H9 (cell line): Measurements from ENCODE around the gene RAI14. TPM values are rescaled to one million over a fixed set of nuclear protein-coding genes. Genes with fewer than 3 reads are reported as not detected.

Source experiments
- DNase-seq: peaks from one replicate; pipeline ENCODE4 v3.0.0-alpha.2; 2017
- H2AFZ ChIP-seq: one replicate; pipeline ENCODE4 v1.6.1; 2013; ENCODE audit warnings: mild to moderate bottlenecking, low read length, control low read depth, moderate library complexity
- H2AK5ac ChIP-seq: 2 replicates; pipeline ENCODE4 v1.6.1; 2013; ENCODE audit warnings: low read length, control low read depth, mixed read lengths; ENCODE audit not compliant: insufficient read length
- H2BK120ac ChIP-seq: one replicate; pipeline ENCODE4 v1.6.1; 2013; ENCODE audit warnings: low read depth, mild to moderate bottlenecking, low read length, control low read depth, inconsistent platforms; ENCODE audit not compliant: poor library complexity, severe bottlenecking
- H2BK12ac ChIP-seq: 2 replicates; pipeline ENCODE4 v1.6.1; 2013; ENCODE audit warnings: low read length, control low read depth, mixed read lengths, low read depth; ENCODE audit not compliant: insufficient read length
- H2BK15ac ChIP-seq: 2 replicates; pipeline ENCODE4 v1.6.1; 2013; ENCODE audit warnings: low read depth, low read length, control low read depth
- H2BK20ac ChIP-seq: one replicate; pipeline ENCODE4 v1.6.1; 2013; ENCODE audit warnings: low read depth, mild to moderate bottlenecking, low read length, control low read depth, inconsistent platforms; ENCODE audit not compliant: poor library complexity, severe bottlenecking
- H2BK5ac ChIP-seq: 2 replicates; pipeline ENCODE4 v1.6.1; 2013; ENCODE audit warnings: low read length, control low read depth, mixed read lengths; ENCODE audit not compliant: insufficient read length
- H3K14ac ChIP-seq: 2 replicates; pipeline ENCODE4 v1.6.1; 2013; ENCODE audit warnings: low read length, control low read depth; ENCODE audit not compliant: insufficient read depth
- H3K18ac ChIP-seq: 2 replicates; pipeline ENCODE4 v1.6.1; 2013; ENCODE audit warnings: low read depth, mild to moderate bottlenecking, mixed read lengths, low read length, control low read depth; ENCODE audit not compliant: insufficient read length
- H3K23ac ChIP-seq: 2 replicates; pipeline ENCODE4 v1.6.1; 2013; ENCODE audit warnings: low read length, control low read depth, mixed read lengths, low read depth; ENCODE audit not compliant: insufficient read length
- H3K23me2 ChIP-seq: 2 replicates; pipeline ENCODE4 v1.6.1; 2013; ENCODE audit warnings: low read depth, mild to moderate bottlenecking, mixed read lengths, low read length, control low read depth; ENCODE audit not compliant: insufficient read length, poor library complexity, severe bottlenecking
- H3K27ac ChIP-seq: 2 replicates; pipeline ENCODE4 v1.5.1; 2013; ENCODE audit warnings: low read length, control low read depth, mixed read lengths, low read depth; ENCODE audit not compliant: insufficient read length
- H3K27me3 ChIP-seq: 2 replicates; pipeline ENCODE4 v1.6.1; 2013; ENCODE audit warnings: low read length, control low read depth, inconsistent platforms; ENCODE audit not compliant: insufficient read depth
- H3K4ac ChIP-seq: 2 replicates; pipeline ENCODE4 v1.6.1; 2013; ENCODE audit warnings: low read depth, mild to moderate bottlenecking, control low read depth, inconsistent platforms, low read length, moderate library complexity
- H3K4me1 ChIP-seq: 2 replicates; pipeline ENCODE4 v1.6.1; 2013; ENCODE audit warnings: low read length, control low read depth, inconsistent platforms; ENCODE audit not compliant: insufficient read depth
- H3K4me2 ChIP-seq: 2 replicates; pipeline ENCODE4 v1.6.1; 2013; ENCODE audit warnings: low read length, control low read depth, mixed read lengths; ENCODE audit not compliant: insufficient read length, insufficient read depth
- H3K56ac ChIP-seq: 2 replicates; pipeline ENCODE4 v1.6.1; 2013; ENCODE audit warnings: low read depth, mild to moderate bottlenecking, mixed read lengths, low read length, control low read depth; ENCODE audit not compliant: insufficient read length
- H3K79me1 ChIP-seq: 2 replicates; pipeline ENCODE4 v1.6.1; 2013; ENCODE audit warnings: low read depth, mild to moderate bottlenecking, moderate library complexity, low read length, control low read depth, inconsistent platforms; ENCODE audit not compliant: insufficient read depth, poor library complexity, severe bottlenecking
- H3K79me2 ChIP-seq: 2 replicates; pipeline ENCODE4 v1.6.1; 2013; ENCODE audit warnings: low read length, control low read depth, inconsistent platforms; ENCODE audit not compliant: insufficient read depth
- H3K9ac ChIP-seq: 2 replicates; pipeline ENCODE4 v1.6.1; 2013; ENCODE audit warnings: low read length, control low read depth, mixed read lengths; ENCODE audit not compliant: insufficient read length; ENCODE audit errors: extremely low read depth
- H3K9me3 ChIP-seq: one replicate; pipeline ENCODE4 v1.6.1; 2013; ENCODE audit warnings: low read depth, low read length, inconsistent platforms; ENCODE audit not compliant: control insufficient read depth
- H3T11ph ChIP-seq: one replicate; pipeline ENCODE4 v1.6.1; 2013; ENCODE audit warnings: mild to moderate bottlenecking, low read length, control low read depth, inconsistent platforms
- H4K20me1 ChIP-seq: one replicate; pipeline ENCODE4 v1.6.1; 2013; ENCODE audit not compliant: control insufficient read depth, insufficient read length, insufficient read depth
- H4K5ac ChIP-seq: 2 replicates; pipeline ENCODE4 v1.6.1; 2013; ENCODE audit warnings: low read depth, mild to moderate bottlenecking, mixed read lengths, low read length, control low read depth; ENCODE audit not compliant: insufficient read length
- H4K8ac ChIP-seq: replicated peaks from 2 replicates; pipeline ENCODE4 v1.6.1; 2013; ENCODE audit warnings: low read length, control low read depth, mixed read lengths, low read depth; ENCODE audit not compliant: insufficient read length
- H4K91ac ChIP-seq: 2 replicates; pipeline ENCODE4 v1.6.1; 2013; ENCODE audit warnings: low read depth, mild to moderate bottlenecking, moderate library complexity, mixed read lengths, low read length, control low read depth; ENCODE audit not compliant: insufficient read length
- H3K27ac Mint-ChIP-seq, 3 experiments: 2 replicates in 2 of 3; 3 replicates in 1 of 3; pipeline ENCODE4 v1.8.0; 2020 to 2021; ENCODE audit warnings: mixed read lengths in 3 of 3, mild to moderate bottlenecking in 1 of 3, moderate library complexity in 1 of 3
- H3K27me3 Mint-ChIP-seq: 2 replicates; pipeline ENCODE4 v1.8.0; 2021; ENCODE audit warnings: low read depth, mild to moderate bottlenecking, moderate library complexity, mixed read lengths
- H3K36me3 Mint-ChIP-seq, 3 experiments: 2 replicates in 2 of 3; 3 replicates in 1 of 3; pipeline ENCODE4 v1.8.0; 2020 to 2021; ENCODE audit warnings: low read depth in 3 of 3, mixed read lengths in 3 of 3; ENCODE audit not compliant: insufficient read depth in 1 of 3
- H3K4me1 Mint-ChIP-seq, 2 experiments: 2 replicates each; pipeline ENCODE4 v1.8.0; 2020; ENCODE audit warnings: mixed read lengths in 2 of 2
- H3K4me3 Mint-ChIP-seq, 2 experiments: 2 replicates in 1 of 2; 3 replicates in 1 of 2; pipeline ENCODE4 v1.8.0; 2020 to 2021; ENCODE audit warnings: mild to moderate bottlenecking in 2 of 2, mixed read lengths in 2 of 2, moderate library complexity in 1 of 2
- H3K9me3 Mint-ChIP-seq, 2 experiments: 2 replicates in 1 of 2; 3 replicates in 1 of 2; pipeline ENCODE4 v1.8.0; 2020; ENCODE audit warnings: mild to moderate bottlenecking in 2 of 2, mixed read lengths in 2 of 2, moderate library complexity in 1 of 2
- CTCF ChIP-seq: fragments of 200-600 bp; sonication (generic); conservative IDR thresholded peaks from 3 replicates; pipeline ENCODE4 v1.8.0; 2021; ENCODE audit warnings: antibody characterized with exemption, mild to moderate bottlenecking
- WGBS: extraction: QIAGEN DNeasy Blood & Tissue Kit; methylation state at CpG from one replicate; pipeline ENCODE4 v1.1.7; 2013; ENCODE audit warnings: missing lambda C conversion rate, low lambda C conversion rate, mixed read lengths; ENCODE audit not compliant: insufficient read length; ENCODE audit errors: extremely low coverage; 5-methylcytosine and 5-hydroxymethylcytosine counted together
- total RNA-seq: library from RNA; stranded (reverse); gene quantifications from 2 replicates; pipeline ENCODE4 v1.2.1, GENCODE V29; 2021

Gene RAI14
- total RNA-seq, 1 experiment from 2014 or later: 127 TPM

DNA sequence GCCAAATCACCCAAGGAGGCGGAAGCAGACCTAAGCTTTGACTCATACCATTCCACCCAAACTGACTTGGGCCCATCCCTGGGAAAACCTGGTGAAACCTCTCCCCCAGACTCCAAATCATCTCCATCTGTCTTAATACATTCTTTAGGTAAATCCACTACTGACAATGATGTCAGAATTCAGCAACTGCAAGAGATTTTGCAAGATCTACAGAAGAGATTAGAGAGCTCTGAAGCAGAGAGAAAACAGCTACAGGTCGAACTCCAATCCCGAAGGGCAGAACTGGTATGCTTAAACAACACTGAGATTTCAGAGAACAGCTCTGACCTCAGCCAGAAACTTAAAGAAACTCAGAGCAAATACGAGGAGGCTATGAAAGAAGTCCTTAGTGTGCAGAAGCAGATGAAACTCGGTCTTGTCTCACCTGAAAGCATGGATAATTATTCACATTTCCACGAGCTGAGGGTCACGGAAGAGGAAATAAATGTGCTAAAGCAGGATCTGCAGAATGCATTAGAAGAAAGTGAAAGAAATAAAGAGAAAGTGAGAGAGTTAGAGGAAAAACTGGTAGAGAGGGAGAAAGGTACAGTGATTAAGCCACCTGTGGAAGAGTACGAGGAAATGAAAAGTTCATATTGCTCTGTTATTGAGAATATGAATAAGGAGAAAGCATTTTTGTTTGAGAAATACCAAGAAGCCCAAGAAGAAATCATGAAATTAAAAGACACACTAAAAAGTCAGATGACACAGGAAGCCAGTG, 167.0 kb downstream of the RAI14 start:
- H2AFZ ChIP-seq: no peak overlapping the region
- no peaks in the 10 kb centered on the region for H3K9me3 ChIP-seq
- H4K20me1 ChIP-seq: no peaks in the 10 kb centered on the region
- Mint-ChIP-seq H3K27me3 (no peaks in the 10 kb centered on the region), H3K36me3 (peaks cover 55 to 78% (median 71%) of the 10 kb centered on the region in 3 experiments), H3K9me3 (no peaks in the 10 kb centered on the region), H3K27ac (no peak overlapping the region; a peak in 1 of 7 replicates), H3K4me3 (no peak overlapping the region), H3K4me1 (no peaks in the 10 kb centered on the region)
- H3K4ac ChIP-seq: no peak overlapping the region
- TF ChIP-seq CTCF: no peak
- H2BK12ac ChIP-seq: no peak overlapping the region
- no peak overlapping the region for H2BK20ac ChIP-seq
- no peak for DNase-seq
- no peaks in the 10 kb centered on the region for H3K4me1 ChIP-seq
- no peaks in the 10 kb centered on the region for H3K79me1 ChIP-seq
- no peak overlapping the region for H2BK5ac ChIP-seq
- no peak overlapping the region for H3K56ac ChIP-seq
- no peaks in the 10 kb centered on the region for H3K27me3 ChIP-seq
- no peak overlapping the region for H3K14ac ChIP-seq
- H3K9ac ChIP-seq: no peak overlapping the region
- no peak overlapping the region for H2AK5ac ChIP-seq
- no peak overlapping the region for H4K5ac ChIP-seq
- no peak overlapping the region for H3T11ph ChIP-seq
- no peak overlapping the region for H4K8ac ChIP-seq
- H3K4me2 ChIP-seq: no peak overlapping the region
- no peaks in the 10 kb centered on the region for H3K23me2 ChIP-seq
- no peak overlapping the region for H4K91ac ChIP-seq
- no peaks in the 10 kb centered on the region for H3K79me2 ChIP-seq
- no peak overlapping the region for H3K18ac ChIP-seq
- H2BK15ac ChIP-seq: no peak overlapping the region
- H2BK120ac ChIP-seq: no peak overlapping the region
- H3K23ac ChIP-seq: no peak overlapping the region
- WGBS: no CpG with 5 or more reads among the region's 8 CpGs
- H3K27ac ChIP-seq: no peak overlapping the region
